Neural cell (in vitro differentiated cells): ENCODE measurements around the gene MUS81.

Source experiments
- CTCF ChIP-seq: fragments of 450-650 bp; IDR thresholded peaks from 2 replicates; pipeline ENCODE4 v1.5.1; 2014; ENCODE audit warnings: antibody characterized with exemption, mild to moderate bottlenecking, moderate library complexity; ENCODE audit not compliant: poor library complexity, severe bottlenecking
- EP300 ChIP-seq: fragments of 450-650 bp; conservative IDR thresholded peaks from 2 replicates; pipeline ENCODE4 v1.6.1; 2014; ENCODE audit warnings: antibody characterized with exemption, mild to moderate bottlenecking, moderate library complexity; ENCODE audit not compliant: poor library complexity, severe bottlenecking

GRCh38 chr11:65855927-65856363 lies 4.3 kb upstream of the MUS81 start:
- TF ChIP-seq CTCF (no peak), EP300 (no peak)
